ENCODE measurements around the gene KLK3. TPM values are rescaled to one million over a fixed set of nuclear protein-coding genes. Genes with fewer than 3 reads are reported as not detected.
"Not testable (repeated sequence)": the region's sequence is repeated elsewhere in the genome, so short reads cannot be mapped to it uniquely, and the experiment has no call there.

The KLK3 gene
- not detected for total RNA-seq

DNA sequence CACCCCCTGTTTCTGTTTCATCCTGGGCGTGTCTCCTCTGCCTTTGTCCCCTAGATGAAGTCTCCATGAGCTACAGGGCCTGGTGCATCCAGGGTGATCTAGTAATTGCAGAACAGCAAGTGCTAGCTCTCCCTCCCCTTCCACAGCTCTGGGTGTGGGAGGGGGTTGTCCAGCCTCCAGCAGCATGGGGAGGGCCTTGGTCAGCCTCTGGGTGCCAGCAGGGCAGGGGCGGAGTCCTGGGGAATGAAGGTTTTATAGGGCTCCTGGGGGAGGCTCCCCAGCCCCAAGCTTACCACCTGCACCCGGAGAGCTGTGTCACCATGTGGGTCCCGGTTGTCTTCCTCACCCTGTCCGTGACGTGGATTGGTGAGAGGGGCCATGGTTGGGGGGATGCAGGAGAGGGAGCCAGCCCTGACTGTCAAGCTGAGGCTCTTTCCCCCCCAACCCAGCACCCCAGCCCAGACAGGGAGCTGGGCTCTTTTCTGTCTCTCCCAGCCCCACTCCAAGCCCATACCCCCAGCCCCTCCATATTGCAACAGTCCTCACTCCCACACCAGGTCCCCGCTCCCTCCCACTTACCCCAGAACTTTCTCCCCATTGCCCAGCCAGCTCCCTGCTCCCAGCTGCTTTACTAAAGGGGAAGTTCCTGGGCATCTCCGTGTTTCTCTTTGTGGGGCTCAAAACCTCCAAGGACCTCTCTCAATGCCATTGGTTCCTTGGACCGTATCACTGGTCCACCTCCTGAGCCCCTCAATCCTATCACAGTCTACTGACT lies at the start of gene KLK3:
TSS of gene KLK3 (plus strand) at position 280 of the 775 bp plus-strand sequence. CDS start at position 321, 41 bp downstream.
- ATAC-seq (replicated peaks in 1 of 2) (no peak), DNase-seq (no peak)
- Mint-ChIP-seq H3K36me3 (ENCODE audit: insufficient read depth in 2 of 2) (no peaks in the 10 kb centered on the region), H3K4me3 (no peak within 1 kb of the TSS), H3K9me3 (no peaks in the 10 kb centered on the region), H3K27ac (no peak within 1 kb of the TSS), H3K4me1 (ENCODE audit: low read depth) (no peaks in the 10 kb centered on the region), H3K27me3 (ENCODE audit: low read depth) (peaks cover 61% of the 10 kb centered on the region)

DNA sequence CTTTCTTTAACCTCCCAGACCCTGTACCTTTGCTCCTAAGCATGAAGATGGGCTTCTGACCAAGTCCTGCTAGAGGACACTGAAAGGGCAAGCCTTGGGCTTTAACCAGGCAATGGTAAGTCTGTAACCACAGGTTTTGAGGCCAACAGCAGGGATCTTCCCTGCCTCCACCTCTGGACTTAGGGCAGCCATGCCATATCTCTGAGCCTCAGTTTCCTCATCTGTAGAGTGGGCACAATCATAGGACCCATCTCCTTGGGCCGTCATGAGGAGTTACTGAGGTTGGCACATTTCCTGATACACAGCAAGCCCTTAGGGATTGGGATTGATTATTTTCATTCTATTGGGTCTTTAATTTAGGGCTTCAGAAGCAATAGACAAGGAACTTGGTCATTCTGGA lies 45.9 kb upstream of the KLK3 start:
- no peak overlapping the region for H3K27ac Mint-ChIP-seq
- no peak overlapping the region for H3K4me3 Mint-ChIP-seq
- peaks cover 1 to 2% of the 10 kb centered on the region in 2 donors for H3K9me3 Mint-ChIP-seq

DNA sequence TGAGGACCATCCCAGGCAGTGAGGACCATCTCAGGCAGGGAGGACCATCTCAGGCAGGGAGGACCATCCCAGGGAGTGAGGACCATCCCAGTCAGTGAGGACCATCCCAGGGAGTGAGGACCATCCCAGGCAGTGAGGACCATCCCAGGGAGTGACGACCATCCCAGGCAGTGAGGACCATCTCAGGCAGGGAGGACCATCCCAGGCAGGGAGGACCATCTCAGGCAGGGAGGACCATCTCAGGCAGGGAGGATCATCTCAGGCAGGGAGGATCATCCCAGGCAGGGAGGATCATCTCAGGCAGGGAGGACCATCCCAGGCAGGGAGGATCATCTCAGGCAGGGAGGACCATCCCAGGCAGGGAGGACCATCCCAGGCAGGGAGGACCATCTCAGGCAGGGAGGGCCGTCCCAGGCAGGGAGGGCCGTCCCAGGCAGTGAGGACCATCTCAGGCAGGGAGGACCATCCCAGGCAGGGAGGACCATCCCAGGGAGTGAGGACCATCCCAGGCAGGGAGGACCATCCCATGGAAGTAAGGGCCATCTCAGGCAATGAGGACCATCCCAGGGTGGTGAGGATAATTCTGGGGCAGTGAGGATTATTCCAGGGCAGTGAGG lies 43.0 kb upstream of the KLK3 start:
- peaks cover 20% of the 10 kb centered on the region for H3K27me3 Mint-ChIP-seq (ENCODE audit: low read depth)
- not testable (repeated sequence) for H3K9me3 Mint-ChIP-seq; ATAC-seq (replicated peaks in 1 of 2)

More for the DNA sequence above, 45.9 kb upstream of the KLK3 start:
- peaks cover 2 to 3% of the 10 kb centered on the region in 2 donors for H3K36me3 Mint-ChIP-seq (ENCODE audit: insufficient read depth in 2 of 2)
- peaks cover 13% of the 10 kb centered on the region for H3K4me1 Mint-ChIP-seq (ENCODE audit: low read depth)
- ATAC-seq (replicated peaks in 1 of 2) (no peak), DNase-seq (no peak)
- no peaks in the 10 kb centered on the region for H3K27me3 Mint-ChIP-seq (ENCODE audit: low read depth)

DNA sequence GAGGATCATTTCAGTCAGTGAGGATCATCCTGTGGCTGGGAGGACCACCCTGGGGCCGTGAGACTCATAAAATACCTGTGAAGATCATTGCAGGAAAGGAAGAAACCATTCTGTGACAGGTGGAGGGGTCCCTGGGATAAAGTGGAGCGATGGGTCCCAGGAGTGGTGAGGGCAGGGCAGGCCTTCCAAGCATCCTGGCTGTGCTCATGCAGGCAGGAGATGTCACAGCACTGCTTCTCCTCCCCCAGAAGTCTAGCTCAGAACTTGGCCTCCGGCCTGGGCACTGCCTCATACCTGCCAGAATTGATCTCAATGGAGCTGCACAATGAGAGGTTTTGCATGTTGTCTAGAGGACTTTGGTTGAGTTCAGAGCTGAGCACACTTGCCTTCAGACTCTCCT lies 42.2 kb upstream of the KLK3 start:
- ATAC-seq (replicated peaks in 1 of 2) (no peak), DNase-seq (no peak)
- Mint-ChIP-seq H3K4me1 (ENCODE audit: low read depth) (peaks cover 16% of the 10 kb centered on the region), H3K27ac (no peak overlapping the region), H3K27me3 (ENCODE audit: low read depth) (peaks cover 20% of the 10 kb centered on the region), H3K36me3 (ENCODE audit: insufficient read depth in 2 of 2) (peaks cover 4% of the 10 kb centered on the region in 2 donors), H3K4me3 (no peak overlapping the region), H3K9me3 (peaks cover 5% of the 10 kb centered on the region in 2 donors)

More for the DNA sequence above, 43.0 kb upstream of the KLK3 start:
- H3K4me1 Mint-ChIP-seq (ENCODE audit: low read depth); H3K4me3 Mint-ChIP-seq; DNase-seq; H3K27ac Mint-ChIP-seq; H3K36me3 Mint-ChIP-seq (ENCODE audit: insufficient read depth in 2 of 2): not testable (repeated sequence)

DNA sequence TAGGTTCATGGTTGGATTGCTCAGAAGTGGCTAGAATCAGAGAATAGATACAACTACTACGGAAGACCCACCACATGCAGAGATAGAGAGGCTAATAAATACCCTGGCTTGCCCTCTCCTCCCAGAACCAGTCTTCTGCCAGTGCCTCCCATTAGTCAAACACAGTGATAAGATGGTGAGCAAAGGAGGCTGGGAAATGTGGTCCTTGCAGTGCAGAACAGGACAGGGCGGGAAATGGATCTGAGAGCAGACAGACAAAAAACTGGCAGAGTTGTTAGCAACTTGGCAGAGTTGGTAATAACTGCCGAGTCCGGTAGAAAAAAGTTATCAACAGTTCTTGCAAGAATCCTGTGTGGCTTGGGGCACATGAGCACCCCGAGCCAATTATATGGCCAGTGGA lies 39.8 kb upstream of the KLK3 start:
- H3K9me3 Mint-ChIP-seq, result peaks cover 5% of the 10 kb centered on the region in 2 donors
- ATAC-seq (replicated peaks in 1 of 2), result no peak
- H3K27ac Mint-ChIP-seq, result no peak overlapping the region
- H3K27me3 Mint-ChIP-seq (ENCODE audit: low read depth), result peaks cover 35% of the 10 kb centered on the region
- peaks cover 35% of the 10 kb centered on the region for H3K4me1 Mint-ChIP-seq (ENCODE audit: low read depth)
- no peak for DNase-seq
- H3K36me3 Mint-ChIP-seq (ENCODE audit: insufficient read depth in 2 of 2), result peaks cover 4 to 6% of the 10 kb centered on the region in 2 donors
- H3K4me3 Mint-ChIP-seq, result no peak overlapping the region

DNA sequence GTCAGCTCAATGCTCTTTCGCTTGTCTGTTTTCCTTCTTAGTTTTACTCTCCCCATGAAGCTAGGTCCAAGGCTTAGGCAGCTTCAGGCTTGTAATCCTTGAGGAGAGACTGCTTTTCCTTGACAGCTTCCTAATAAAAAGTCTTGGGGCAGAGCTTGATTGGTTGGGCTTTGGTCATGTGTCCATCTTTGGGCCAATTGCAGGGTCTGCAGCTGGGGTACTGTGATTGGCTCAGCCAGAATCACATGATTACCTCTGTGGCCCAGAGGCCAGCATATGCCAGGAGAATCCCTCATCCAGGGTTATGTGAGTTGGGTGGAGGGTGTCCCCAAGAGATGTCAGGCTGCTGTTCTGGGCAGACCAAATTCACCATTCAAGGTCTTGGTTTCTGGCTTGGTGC lies 39.3 kb upstream of the KLK3 start:
- no peak overlapping the region for H3K27ac Mint-ChIP-seq
- peaks cover 41% of the 10 kb centered on the region for H3K4me1 Mint-ChIP-seq (ENCODE audit: low read depth)
- ATAC-seq (replicated peaks in 1 of 2) (no peak), DNase-seq (no peak)
- H3K4me3 Mint-ChIP-seq, result no peak overlapping the region
- peaks cover 41% of the 10 kb centered on the region for H3K27me3 Mint-ChIP-seq (ENCODE audit: low read depth)
- peaks cover 4 to 6% of the 10 kb centered on the region in 2 donors for H3K36me3 Mint-ChIP-seq (ENCODE audit: insufficient read depth in 2 of 2)
- peaks cover 4% of the 10 kb centered on the region in 2 donors for H3K9me3 Mint-ChIP-seq

DNA sequence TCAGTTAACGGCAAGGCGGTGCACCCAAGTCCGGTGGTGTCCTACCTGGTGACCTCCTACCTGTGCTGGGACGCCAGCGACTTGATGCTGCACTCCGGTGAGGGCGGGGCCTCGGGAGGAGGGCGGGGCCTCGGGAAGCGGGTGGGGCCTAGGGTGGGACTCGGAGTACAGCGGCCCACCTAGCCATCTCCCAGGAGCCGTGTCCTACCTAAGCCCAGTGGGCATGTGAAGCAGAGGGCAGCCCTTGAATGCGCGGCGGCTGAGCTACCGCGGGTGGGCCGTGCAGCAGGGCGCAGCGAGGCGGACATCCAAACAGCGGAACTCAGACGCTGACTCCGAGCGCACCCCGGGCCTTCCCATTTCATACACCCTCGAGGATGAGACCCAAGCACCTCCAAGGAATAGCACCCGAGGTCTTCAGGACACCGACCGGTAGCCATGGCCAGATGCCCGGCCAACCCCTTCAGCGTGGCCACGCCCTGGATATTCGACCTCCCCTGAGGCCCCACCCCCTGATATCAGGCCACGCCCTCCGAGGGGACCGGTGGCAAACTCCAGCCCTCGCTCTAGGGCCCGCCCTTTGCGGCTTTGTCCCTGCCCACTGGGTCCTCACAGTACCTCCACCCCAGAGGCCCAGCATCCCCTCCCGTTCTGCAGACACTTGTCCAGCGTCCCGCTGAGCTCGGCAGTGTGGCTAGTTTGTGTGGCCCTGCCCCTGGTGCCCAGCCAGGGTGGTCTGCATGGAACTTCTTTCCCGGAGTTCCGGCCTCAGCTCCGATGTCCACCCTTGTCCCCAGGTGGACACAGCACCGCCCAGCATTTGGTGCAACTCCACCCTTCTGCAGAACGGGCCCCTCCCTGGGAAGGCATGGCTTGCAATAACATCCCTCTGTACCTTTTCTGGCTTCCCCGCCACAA lies 36.5 kb upstream of the KLK3 start:
- Mint-ChIP-seq H3K4me1 (ENCODE audit: low read depth) (peaks cover 47% of the 10 kb centered on the region), H3K9me3 (peaks cover 2 to 4% of the 10 kb centered on the region in 2 donors), H3K4me3 (peak overlapping the region; percentile 82 to 93), H3K27me3 (ENCODE audit: low read depth) (peaks cover 68% of the 10 kb centered on the region), H3K36me3 (ENCODE audit: insufficient read depth in 2 of 2) (peaks cover 4 to 6% of the 10 kb centered on the region in 2 donors), H3K27ac (peak overlapping the region; percentile 63)
- DNase-seq, result peak; percentile 79 to 84
- peak; percentile 50 to 67 for ATAC-seq (replicated peaks in 1 of 2)

DNA sequence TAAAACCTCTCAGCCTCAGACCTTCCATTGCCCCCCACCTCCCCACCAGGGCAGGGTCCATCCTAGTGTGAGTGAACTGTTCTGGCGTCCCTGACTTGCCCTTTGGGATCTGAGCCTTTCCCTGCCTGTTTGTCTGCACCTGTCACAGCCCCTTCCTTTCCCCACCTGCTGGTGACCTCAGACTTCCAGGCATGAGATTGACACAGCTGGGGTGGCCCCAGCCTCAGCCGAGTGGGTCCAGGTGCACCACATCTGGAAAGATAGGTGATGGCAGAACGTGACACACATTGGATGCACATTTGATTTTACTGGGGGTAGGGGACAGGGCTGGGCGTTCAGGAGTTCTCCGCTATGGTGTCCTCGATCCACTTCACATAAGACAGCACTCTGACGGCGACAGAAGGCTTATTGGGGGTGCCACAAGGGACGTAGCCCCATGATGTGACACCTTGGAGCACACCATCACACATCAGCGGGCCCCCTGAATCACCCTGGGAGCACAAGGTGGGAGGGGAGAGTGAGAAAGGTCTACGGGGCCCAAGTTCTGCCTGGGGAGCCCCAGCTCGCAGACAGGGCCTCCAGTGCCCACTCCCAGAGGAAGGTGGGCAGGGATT lies 35.7 kb upstream of the KLK3 start:
- peaks cover 4 to 6% of the 10 kb centered on the region in 2 donors for H3K36me3 Mint-ChIP-seq (ENCODE audit: insufficient read depth in 2 of 2)
- DNase-seq, result no peak
- H3K27ac Mint-ChIP-seq, result no peak overlapping the region
- no peak for ATAC-seq (replicated peaks in 1 of 2)
- peak overlapping the region; percentile 82 to 93 for H3K4me3 Mint-ChIP-seq
- H3K9me3 Mint-ChIP-seq, result peaks cover 2 to 4% of the 10 kb centered on the region in 2 donors
- peaks cover 69% of the 10 kb centered on the region for H3K27me3 Mint-ChIP-seq (ENCODE audit: low read depth)
- peaks cover 47% of the 10 kb centered on the region for H3K4me1 Mint-ChIP-seq (ENCODE audit: low read depth)

DNA sequence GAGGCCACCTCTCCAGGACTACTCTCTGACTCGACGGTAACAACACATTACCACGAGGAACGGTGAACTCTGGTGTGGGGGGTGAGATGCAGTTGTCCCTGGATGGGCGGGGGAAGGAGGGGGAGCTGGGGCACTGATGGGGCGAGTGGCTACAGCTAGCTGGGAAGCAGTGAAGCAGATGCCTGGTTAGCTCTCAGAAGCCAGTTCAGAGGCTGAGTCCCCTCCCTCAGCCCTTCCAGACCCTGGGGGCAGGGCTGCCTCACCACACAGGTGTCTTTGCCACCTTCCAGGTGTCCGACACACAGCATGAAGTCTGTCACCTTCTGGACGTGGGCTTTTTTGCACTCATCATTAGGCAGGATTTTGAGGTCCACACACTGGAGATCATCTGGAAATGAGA lies 35.1 kb upstream of the KLK3 start:
- DNase-seq (no peak), ATAC-seq (replicated peaks in 1 of 2) (no peak)
- Mint-ChIP-seq H3K27me3 (ENCODE audit: low read depth) (peaks cover 64% of the 10 kb centered on the region), H3K4me1 (ENCODE audit: low read depth) (peaks cover 47% of the 10 kb centered on the region), H3K4me3 (peak overlapping the region; percentile 81 to 93), H3K27ac (no peak overlapping the region), H3K9me3 (peaks cover 2 to 4% of the 10 kb centered on the region in 2 donors), H3K36me3 (ENCODE audit: insufficient read depth in 2 of 2) (peaks cover 4 to 6% of the 10 kb centered on the region in 2 donors)

DNA sequence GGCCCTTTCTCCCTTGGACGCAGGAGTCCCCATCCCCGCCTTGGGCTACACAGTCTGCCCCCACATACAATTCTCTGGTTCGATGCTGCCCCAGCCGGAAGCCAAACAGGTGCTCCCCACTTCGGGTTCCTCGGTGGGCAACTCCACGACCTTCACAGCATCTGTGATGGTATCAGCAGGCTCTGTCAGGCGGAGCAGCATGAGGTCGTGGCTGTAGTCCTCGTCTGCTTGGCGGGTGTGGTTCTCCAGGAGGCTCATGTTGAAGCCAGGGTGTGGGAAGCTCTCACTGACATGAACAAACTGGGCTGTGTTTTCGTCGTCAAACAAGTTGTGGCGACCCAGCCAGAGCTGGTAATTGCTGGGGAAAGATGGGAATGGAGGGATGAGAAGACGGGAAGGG lies 34.6 kb upstream of the KLK3 start:
- Mint-ChIP-seq H3K27ac (no peak overlapping the region), H3K9me3 (peaks cover 2 to 4% of the 10 kb centered on the region in 2 donors), H3K27me3 (ENCODE audit: low read depth) (peaks cover 60% of the 10 kb centered on the region), H3K36me3 (ENCODE audit: insufficient read depth in 2 of 2) (peaks cover 4 to 6% of the 10 kb centered on the region in 2 donors), H3K4me1 (ENCODE audit: low read depth) (peaks cover 47% of the 10 kb centered on the region), H3K4me3 (peak overlapping the region; percentile 81 to 93)
- ATAC-seq (replicated peaks in 1 of 2), result no peak
- no peak for DNase-seq

DNA sequence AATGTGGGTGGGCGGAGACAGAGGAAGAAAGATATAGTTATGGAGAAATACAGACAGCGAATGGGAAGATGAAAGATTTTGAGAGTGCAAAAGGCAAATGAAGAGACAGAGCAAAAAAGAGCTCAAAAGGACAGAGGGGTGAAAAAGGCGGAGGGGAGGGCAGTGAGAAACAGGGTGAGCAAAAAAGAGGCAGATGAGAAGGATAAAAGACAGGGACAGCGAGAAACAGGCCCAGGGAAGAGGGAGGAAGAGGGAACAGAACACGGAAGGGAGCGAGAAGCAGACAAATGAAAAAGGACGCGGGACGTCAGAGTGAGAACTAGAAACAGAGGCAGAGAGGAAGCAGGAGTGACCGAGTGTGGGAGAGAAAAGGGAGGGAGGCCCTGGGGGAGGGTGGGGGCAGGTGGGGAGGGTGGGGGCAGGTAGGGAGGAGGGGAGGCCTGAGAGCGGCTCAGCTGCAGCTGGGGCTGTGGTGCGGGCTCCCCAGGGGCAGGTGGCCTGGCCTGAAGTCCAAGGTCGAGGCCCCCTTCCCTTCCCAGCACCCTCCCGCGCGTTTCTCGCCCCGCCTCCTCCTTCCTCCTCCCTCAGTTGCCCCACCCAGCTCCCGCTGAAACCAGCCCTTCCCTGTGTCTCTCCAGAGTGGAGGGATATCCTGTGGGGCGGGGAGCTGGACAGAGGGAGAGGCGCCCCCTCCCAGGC lies 34.0 kb upstream of the KLK3 start:
- DNase-seq (no peak), ATAC-seq (replicated peaks in 1 of 2) (no peak)
- Mint-ChIP-seq H3K4me1 (ENCODE audit: low read depth) (peaks cover 47% of the 10 kb centered on the region), H3K4me3 (peak overlapping the region; percentile 81 to 93), H3K27me3 (ENCODE audit: low read depth) (peaks cover 56% of the 10 kb centered on the region), H3K27ac (peak overlapping the region; percentile 47), H3K36me3 (ENCODE audit: insufficient read depth in 2 of 2) (peaks cover 4 to 6% of the 10 kb centered on the region in 2 donors), H3K9me3 (peaks cover 2 to 4% of the 10 kb centered on the region in 2 donors)

DNA sequence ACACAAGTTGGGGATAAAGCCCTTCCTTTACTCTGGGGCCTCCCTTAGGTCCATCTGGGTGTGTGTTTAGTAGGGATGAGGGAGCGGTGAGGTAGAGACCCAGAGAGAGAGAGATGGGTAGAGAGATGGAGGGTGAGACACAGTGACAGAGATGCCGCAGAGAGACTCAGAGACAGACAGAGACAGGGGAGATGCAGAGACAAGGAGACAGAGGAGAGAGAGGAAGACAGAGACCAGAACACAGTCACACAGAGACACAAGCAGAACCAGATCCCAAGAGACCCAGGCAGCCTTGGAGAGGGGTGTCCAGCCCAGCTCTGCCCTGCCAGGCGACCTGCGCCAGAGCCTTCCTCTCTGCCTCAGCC lies 33.5 kb upstream of the KLK3 start:
- no peak overlapping the region for H3K27ac Mint-ChIP-seq
- H3K4me1 Mint-ChIP-seq (ENCODE audit: low read depth), result peaks cover 44% of the 10 kb centered on the region
- DNase-seq, result no peak
- H3K9me3 Mint-ChIP-seq, result peaks cover 2 to 3% of the 10 kb centered on the region in 2 donors
- peaks cover 58% of the 10 kb centered on the region for H3K27me3 Mint-ChIP-seq (ENCODE audit: low read depth)
- H3K36me3 Mint-ChIP-seq (ENCODE audit: insufficient read depth in 2 of 2), result peaks cover 3 to 6% of the 10 kb centered on the region in 2 donors
- H3K4me3 Mint-ChIP-seq, result no peak overlapping the region
- no peak for ATAC-seq (replicated peaks in 1 of 2)

Data from activated T-cell treated with anti-CD3 and anti-CD28 coated beads, Interleukin-2, amount 50 U/mL, for 72 hours (primary cell).